ENCODE measurements around the gene PDLIM5.

DNA sequence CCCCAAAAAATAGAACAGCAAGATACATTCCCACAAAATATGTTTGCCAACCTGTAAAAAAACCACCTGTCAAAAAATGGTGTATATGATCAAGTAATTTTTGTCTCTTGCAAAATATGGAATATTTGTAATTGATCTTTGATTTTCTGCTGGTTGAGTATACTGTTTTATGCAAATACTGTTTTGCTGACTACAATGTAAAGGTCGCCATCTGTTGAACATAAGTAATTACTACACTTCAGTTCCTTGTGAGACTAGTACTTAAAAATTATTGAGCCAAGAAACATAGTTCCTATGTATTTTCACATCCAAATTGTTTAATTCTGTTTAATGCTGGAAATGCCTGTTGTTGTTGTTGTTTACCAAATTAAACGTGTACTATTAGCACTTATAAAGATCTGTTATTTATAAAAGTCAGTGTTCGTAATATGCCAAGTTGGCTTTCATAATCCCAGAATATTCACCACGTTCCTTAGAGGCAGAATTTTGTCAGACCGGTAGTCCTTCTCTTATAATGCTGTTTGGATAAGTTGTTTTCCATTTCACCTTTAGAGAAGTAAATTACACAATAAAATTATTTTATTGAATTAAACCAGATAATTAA is 144.2 kb downstream of the PDLIM5 start:
- TF ChIP-seq TAF1 (IDR thresholded peaks at IDR 0.05; ENCODE audit: borderline replicate concordance, low read depth, low read length) (no peak), POLR2AphosphoS5 (IDR thresholded peaks at IDR 0.05; ENCODE audit: low read depth, low read length) (no peak), POLR2A (IDR thresholded peaks at IDR 0.05; ENCODE audit: low read depth, low read length) (no peak)

All from GM12892 (cell line).